H9 (cell line): ENCODE data around the gene GRAMD1C. TPM values are rescaled to one million over a fixed set of nuclear protein-coding genes. Genes with fewer than 3 reads are reported as not detected.

ENCODE experiments used
- DNase-seq: peaks from one replicate; pipeline ENCODE4 v3.0.0-alpha.2; 2017
- H2AFZ ChIP-seq: one replicate; pipeline ENCODE4 v1.6.1; 2013; ENCODE audit warnings: mild to moderate bottlenecking, low read length, control low read depth, moderate library complexity
- H2AK5ac ChIP-seq: 2 replicates; pipeline ENCODE4 v1.6.1; 2013; ENCODE audit warnings: low read length, control low read depth, mixed read lengths; ENCODE audit not compliant: insufficient read length
- H2BK120ac ChIP-seq: one replicate; pipeline ENCODE4 v1.6.1; 2013; ENCODE audit warnings: low read depth, mild to moderate bottlenecking, low read length, control low read depth, inconsistent platforms; ENCODE audit not compliant: poor library complexity, severe bottlenecking
- H2BK12ac ChIP-seq: 2 replicates; pipeline ENCODE4 v1.6.1; 2013; ENCODE audit warnings: low read length, control low read depth, mixed read lengths, low read depth; ENCODE audit not compliant: insufficient read length
- H2BK15ac ChIP-seq: 2 replicates; pipeline ENCODE4 v1.6.1; 2013; ENCODE audit warnings: low read depth, low read length, control low read depth
- H2BK20ac ChIP-seq: one replicate; pipeline ENCODE4 v1.6.1; 2013; ENCODE audit warnings: low read depth, mild to moderate bottlenecking, low read length, control low read depth, inconsistent platforms; ENCODE audit not compliant: poor library complexity, severe bottlenecking
- H2BK5ac ChIP-seq: 2 replicates; pipeline ENCODE4 v1.6.1; 2013; ENCODE audit warnings: low read length, control low read depth, mixed read lengths; ENCODE audit not compliant: insufficient read length
- H3K14ac ChIP-seq: 2 replicates; pipeline ENCODE4 v1.6.1; 2013; ENCODE audit warnings: low read length, control low read depth; ENCODE audit not compliant: insufficient read depth
- H3K18ac ChIP-seq: 2 replicates; pipeline ENCODE4 v1.6.1; 2013; ENCODE audit warnings: low read depth, mild to moderate bottlenecking, mixed read lengths, low read length, control low read depth; ENCODE audit not compliant: insufficient read length
- H3K23ac ChIP-seq: 2 replicates; pipeline ENCODE4 v1.6.1; 2013; ENCODE audit warnings: low read length, control low read depth, mixed read lengths, low read depth; ENCODE audit not compliant: insufficient read length
- H3K23me2 ChIP-seq: 2 replicates; pipeline ENCODE4 v1.6.1; 2013; ENCODE audit warnings: low read depth, mild to moderate bottlenecking, mixed read lengths, low read length, control low read depth; ENCODE audit not compliant: insufficient read length, poor library complexity, severe bottlenecking
- H3K27ac ChIP-seq: 2 replicates; pipeline ENCODE4 v1.5.1; 2013; ENCODE audit warnings: low read length, control low read depth, mixed read lengths, low read depth; ENCODE audit not compliant: insufficient read length
- H3K27me3 ChIP-seq: 2 replicates; pipeline ENCODE4 v1.6.1; 2013; ENCODE audit warnings: low read length, control low read depth, inconsistent platforms; ENCODE audit not compliant: insufficient read depth
- H3K4ac ChIP-seq: 2 replicates; pipeline ENCODE4 v1.6.1; 2013; ENCODE audit warnings: low read depth, mild to moderate bottlenecking, control low read depth, inconsistent platforms, low read length, moderate library complexity
- H3K4me1 ChIP-seq: 2 replicates; pipeline ENCODE4 v1.6.1; 2013; ENCODE audit warnings: low read length, control low read depth, inconsistent platforms; ENCODE audit not compliant: insufficient read depth
- H3K4me2 ChIP-seq: 2 replicates; pipeline ENCODE4 v1.6.1; 2013; ENCODE audit warnings: low read length, control low read depth, mixed read lengths; ENCODE audit not compliant: insufficient read length, insufficient read depth
- H3K56ac ChIP-seq: 2 replicates; pipeline ENCODE4 v1.6.1; 2013; ENCODE audit warnings: low read depth, mild to moderate bottlenecking, mixed read lengths, low read length, control low read depth; ENCODE audit not compliant: insufficient read length
- H3K79me1 ChIP-seq: 2 replicates; pipeline ENCODE4 v1.6.1; 2013; ENCODE audit warnings: low read depth, mild to moderate bottlenecking, moderate library complexity, low read length, control low read depth, inconsistent platforms; ENCODE audit not compliant: insufficient read depth, poor library complexity, severe bottlenecking
- H3K79me2 ChIP-seq: 2 replicates; pipeline ENCODE4 v1.6.1; 2013; ENCODE audit warnings: low read length, control low read depth, inconsistent platforms; ENCODE audit not compliant: insufficient read depth
- H3K9ac ChIP-seq: 2 replicates; pipeline ENCODE4 v1.6.1; 2013; ENCODE audit warnings: low read length, control low read depth, mixed read lengths; ENCODE audit not compliant: insufficient read length; ENCODE audit errors: extremely low read depth
- H3K9me3 ChIP-seq: one replicate; pipeline ENCODE4 v1.6.1; 2013; ENCODE audit warnings: low read depth, low read length, inconsistent platforms; ENCODE audit not compliant: control insufficient read depth
- H3T11ph ChIP-seq: one replicate; pipeline ENCODE4 v1.6.1; 2013; ENCODE audit warnings: mild to moderate bottlenecking, low read length, control low read depth, inconsistent platforms
- H4K20me1 ChIP-seq: one replicate; pipeline ENCODE4 v1.6.1; 2013; ENCODE audit not compliant: control insufficient read depth, insufficient read length, insufficient read depth
- H4K5ac ChIP-seq: 2 replicates; pipeline ENCODE4 v1.6.1; 2013; ENCODE audit warnings: low read depth, mild to moderate bottlenecking, mixed read lengths, low read length, control low read depth; ENCODE audit not compliant: insufficient read length
- H4K8ac ChIP-seq: replicated peaks from 2 replicates; pipeline ENCODE4 v1.6.1; 2013; ENCODE audit warnings: low read length, control low read depth, mixed read lengths, low read depth; ENCODE audit not compliant: insufficient read length
- H4K91ac ChIP-seq: 2 replicates; pipeline ENCODE4 v1.6.1; 2013; ENCODE audit warnings: low read depth, mild to moderate bottlenecking, moderate library complexity, mixed read lengths, low read length, control low read depth; ENCODE audit not compliant: insufficient read length
- H3K27ac Mint-ChIP-seq, 3 experiments: 2 replicates in 2 of 3; 3 replicates in 1 of 3; pipeline ENCODE4 v1.8.0; 2020 to 2021; ENCODE audit warnings: mixed read lengths in 3 of 3, mild to moderate bottlenecking in 1 of 3, moderate library complexity in 1 of 3
- H3K27me3 Mint-ChIP-seq: 2 replicates; pipeline ENCODE4 v1.8.0; 2021; ENCODE audit warnings: low read depth, mild to moderate bottlenecking, moderate library complexity, mixed read lengths
- H3K36me3 Mint-ChIP-seq, 3 experiments: 2 replicates in 2 of 3; 3 replicates in 1 of 3; pipeline ENCODE4 v1.8.0; 2020 to 2021; ENCODE audit warnings: low read depth in 3 of 3, mixed read lengths in 3 of 3; ENCODE audit not compliant: insufficient read depth in 1 of 3
- H3K4me1 Mint-ChIP-seq, 2 experiments: 2 replicates each; pipeline ENCODE4 v1.8.0; 2020; ENCODE audit warnings: mixed read lengths in 2 of 2
- H3K4me3 Mint-ChIP-seq, 2 experiments: 2 replicates in 1 of 2; 3 replicates in 1 of 2; pipeline ENCODE4 v1.8.0; 2020 to 2021; ENCODE audit warnings: mild to moderate bottlenecking in 2 of 2, mixed read lengths in 2 of 2, moderate library complexity in 1 of 2
- H3K9me3 Mint-ChIP-seq, 2 experiments: 2 replicates in 1 of 2; 3 replicates in 1 of 2; pipeline ENCODE4 v1.8.0; 2020; ENCODE audit warnings: mild to moderate bottlenecking in 2 of 2, mixed read lengths in 2 of 2, moderate library complexity in 1 of 2
- CTCF ChIP-seq: fragments of 200-600 bp; sonication (generic); conservative IDR thresholded peaks from 3 replicates; pipeline ENCODE4 v1.8.0; 2021; ENCODE audit warnings: antibody characterized with exemption, mild to moderate bottlenecking
- WGBS: extraction: QIAGEN DNeasy Blood & Tissue Kit; methylation state at CpG from one replicate; pipeline ENCODE4 v1.1.7; 2013; ENCODE audit warnings: missing lambda C conversion rate, low lambda C conversion rate, mixed read lengths; ENCODE audit not compliant: insufficient read length; ENCODE audit errors: extremely low coverage; 5-methylcytosine and 5-hydroxymethylcytosine counted together
- total RNA-seq: library from RNA; stranded (reverse); gene quantifications from 2 replicates; pipeline ENCODE4 v1.2.1, GENCODE V29; 2021

Gene GRAMD1C
- total RNA-seq, 1 experiment from 2014 or later: 1.8 TPM

- Histone ChIP-seq H2BK120ac (no peak overlapping the region), H4K91ac (no peak overlapping the region), H3K9ac (no peak overlapping the region), H4K20me1 (no peaks in the 10 kb centered on the region), H3T11ph (no peak overlapping the region), H3K14ac (no peak overlapping the region), H3K4me2 (no peak overlapping the region), H3K23ac (no peak overlapping the region), H3K79me1 (no peaks in the 10 kb centered on the region), H4K8ac (no peak overlapping the region), H2AK5ac (no peak overlapping the region), H2BK15ac (no peak overlapping the region), H3K56ac (no peak overlapping the region), H3K79me2 (no peaks in the 10 kb centered on the region), H3K4me1 (peaks cover 4% of the 10 kb centered on the region; the same call in 1 of the 2 replicates), H4K5ac (no peak overlapping the region), H3K4ac (no peak overlapping the region), H2AFZ (no peak overlapping the region), H3K27me3 (no peaks in the 10 kb centered on the region), H3K27ac (no peak overlapping the region), H2BK20ac (no peak overlapping the region), H2BK12ac (no peak overlapping the region), H3K18ac (no peak overlapping the region), H3K9me3 (no peaks in the 10 kb centered on the region), H2BK5ac (no peak overlapping the region), H3K23me2 (no peaks in the 10 kb centered on the region)
- H3K27me3 Mint-ChIP-seq: no peaks in the 10 kb centered on the region
- H3K4me1 Mint-ChIP-seq: peaks cover 5% of the 10 kb centered on the region in 2 experiments; a peak in 3 of 4 replicates
- H3K4me3 Mint-ChIP-seq: no peak overlapping the region
- no peaks in the 10 kb centered on the region; a peak in 1 of 5 replicates for H3K9me3 Mint-ChIP-seq
- DNase-seq: no peak
- peak; percentile 53 for TF ChIP-seq CTCF
- no peak overlapping the region for H3K27ac Mint-ChIP-seq
- WGBS: no CpG with 5 or more reads among the region's 2 CpGs
- H3K36me3 Mint-ChIP-seq: no peaks in the 10 kb centered on the region
Observed at GRCh38 chr3:113825090-113825489, 13.5 kb upstream of the GRAMD1C start.
